HG03432 (cell line): Measurements from ENCODE around the gene HID1.

Source experiments
- ATAC-seq: cut with Tn5 transposase; IDR thresholded peaks from one replicate; pipeline ENCODE4 v1.9.1; 2021; ENCODE audit warnings: mild to moderate bottlenecking, moderate library complexity; ENCODE audit not compliant: unreplicated experiment

HID1 gene

DNA sequence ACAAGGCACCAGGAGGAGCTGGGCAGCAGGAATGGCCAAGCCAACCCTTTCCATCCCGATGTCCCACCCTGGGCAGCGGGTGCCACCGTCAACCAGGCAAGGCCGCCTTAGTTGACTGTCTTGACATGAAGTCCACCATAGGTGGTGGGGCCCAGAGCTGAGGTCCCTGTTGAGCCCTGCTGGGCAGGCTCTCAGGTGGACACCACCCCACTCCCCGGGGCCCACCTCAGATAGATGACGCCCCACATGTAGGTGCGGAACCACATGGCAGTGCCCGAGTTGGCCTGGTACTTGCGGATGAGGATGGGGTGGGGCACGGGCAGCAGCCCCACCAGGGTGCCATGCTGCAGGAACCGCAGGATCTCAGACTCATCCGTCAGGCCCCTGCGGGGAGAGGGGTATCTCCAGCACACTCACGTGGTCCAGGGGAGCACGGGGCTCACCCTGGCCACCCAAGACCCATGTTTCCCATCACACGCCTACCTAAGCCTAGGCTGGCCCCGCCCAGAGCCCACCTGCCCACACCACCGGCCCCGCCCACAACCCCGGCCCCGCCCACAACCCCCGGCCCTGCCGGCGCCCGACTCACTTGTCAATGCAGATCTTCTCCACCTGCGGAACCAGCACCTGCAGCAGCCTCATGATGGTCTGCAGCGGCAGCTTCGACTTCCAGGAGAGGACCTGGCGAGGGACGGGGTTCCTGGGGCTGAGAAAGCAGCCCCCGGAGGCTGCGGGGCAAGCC is 20.7 kb downstream of the HID1 start:
- ATAC-seq: no peak

DNA sequence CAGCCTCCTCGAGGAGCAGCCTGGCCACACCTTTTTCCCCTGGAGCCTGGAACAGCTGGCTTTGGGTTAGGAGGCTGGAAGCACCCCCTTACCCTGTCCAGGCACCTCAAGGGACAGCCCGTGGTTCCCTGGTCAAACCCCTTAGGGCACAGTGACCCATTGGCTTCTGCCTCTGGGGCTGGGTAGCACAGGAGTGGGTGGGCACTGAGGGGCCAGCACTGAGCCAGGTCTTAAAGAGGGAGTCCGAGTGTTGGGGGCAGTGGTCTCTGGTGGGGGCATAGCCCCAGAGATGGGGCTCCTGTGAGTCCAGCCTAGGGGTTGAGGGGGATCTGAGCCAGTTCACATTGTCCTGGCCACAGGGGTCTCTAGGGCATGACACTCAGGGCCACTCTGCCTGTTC is 21.5 kb downstream of the HID1 start:
- no peak for ATAC-seq

DNA sequence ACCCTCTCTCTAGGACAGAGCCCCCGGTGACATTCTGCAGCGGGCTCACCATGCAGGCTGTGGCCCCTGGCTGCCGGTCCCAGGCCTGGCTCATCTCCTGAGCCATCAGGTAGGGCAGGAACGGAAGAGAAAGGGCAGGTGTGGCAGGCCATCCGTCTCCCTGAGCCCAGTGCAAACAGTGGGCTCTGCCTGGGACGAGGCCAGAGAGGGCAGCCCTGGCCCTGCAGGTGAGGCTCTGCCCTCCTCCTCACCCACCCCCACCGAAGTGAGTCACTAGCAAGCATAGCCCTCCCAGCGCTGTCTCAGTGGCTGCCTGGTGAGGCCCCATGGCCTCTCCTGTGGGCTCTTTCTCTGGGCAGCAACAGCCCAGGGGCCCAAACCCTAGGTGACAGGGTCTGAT is 22.4 kb downstream of the HID1 start:
- ATAC-seq: no peak

DNA sequence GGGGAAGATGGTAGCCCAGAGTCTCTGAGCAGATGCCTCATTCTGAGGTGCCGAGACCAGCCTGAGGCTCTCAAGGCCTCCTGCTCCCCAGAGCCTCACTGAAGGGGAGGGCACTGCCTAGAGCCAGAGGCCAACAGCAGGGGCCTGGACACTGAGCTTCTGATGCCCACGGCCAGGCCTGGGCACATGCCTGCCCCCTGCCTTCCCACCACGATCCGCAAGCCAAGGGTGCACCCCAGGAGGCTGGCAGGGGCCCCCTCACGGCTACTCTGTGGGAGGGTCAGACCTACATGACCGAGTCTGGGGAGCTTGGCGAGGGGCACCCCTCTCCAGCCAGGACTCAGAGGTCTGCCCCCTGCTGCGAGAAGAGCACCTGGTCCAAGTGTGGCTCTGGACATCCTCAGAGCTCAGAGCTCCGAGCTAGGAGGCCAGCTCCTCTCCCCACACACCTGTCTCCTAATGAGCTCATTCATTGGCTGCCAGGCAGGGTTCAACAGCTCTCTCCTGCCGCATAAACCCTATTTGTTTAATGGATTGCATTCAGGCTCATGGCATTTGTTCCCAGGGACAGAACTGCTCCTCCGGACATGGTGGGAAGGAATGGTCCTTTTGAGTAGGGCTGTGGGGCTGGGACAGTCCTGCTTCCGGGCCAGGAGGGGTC is 23.0 kb downstream of the HID1 start:
- ATAC-seq: no peak

DNA sequence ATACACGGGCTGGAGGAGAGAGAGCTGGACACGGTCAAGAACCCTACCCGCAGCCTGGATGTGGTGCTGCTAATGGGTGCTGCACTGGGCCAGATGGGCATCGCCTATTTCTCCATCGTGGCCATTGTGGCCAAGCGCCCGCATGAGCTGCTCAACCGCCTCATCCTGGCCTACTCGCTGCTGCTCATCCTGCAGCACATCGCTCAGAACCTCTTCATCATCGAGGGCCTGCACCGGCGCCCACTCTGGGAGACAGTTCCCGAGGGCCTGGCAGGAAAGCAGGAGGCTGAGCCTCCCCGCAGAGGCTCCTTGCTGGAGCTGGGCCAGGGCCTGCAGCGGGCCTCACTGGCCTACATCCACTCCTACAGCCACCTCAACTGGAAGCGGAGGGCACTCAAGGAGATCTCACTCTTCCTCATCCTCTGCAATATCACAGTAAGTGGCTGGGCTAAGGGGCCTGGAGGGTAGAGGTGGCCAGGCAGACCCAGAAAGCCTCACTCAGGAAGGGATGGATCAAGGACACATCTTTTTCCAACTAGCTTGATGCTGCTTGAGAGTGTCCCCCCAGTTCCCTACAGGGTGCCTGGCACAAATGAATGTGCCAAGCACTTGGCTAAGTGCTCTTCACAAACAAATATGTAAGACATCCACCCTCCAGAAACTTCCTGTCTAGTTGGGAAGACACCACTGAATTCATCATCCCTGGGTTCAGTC is 25.4 kb downstream of the HID1 start:
- no peak for ATAC-seq

DNA sequence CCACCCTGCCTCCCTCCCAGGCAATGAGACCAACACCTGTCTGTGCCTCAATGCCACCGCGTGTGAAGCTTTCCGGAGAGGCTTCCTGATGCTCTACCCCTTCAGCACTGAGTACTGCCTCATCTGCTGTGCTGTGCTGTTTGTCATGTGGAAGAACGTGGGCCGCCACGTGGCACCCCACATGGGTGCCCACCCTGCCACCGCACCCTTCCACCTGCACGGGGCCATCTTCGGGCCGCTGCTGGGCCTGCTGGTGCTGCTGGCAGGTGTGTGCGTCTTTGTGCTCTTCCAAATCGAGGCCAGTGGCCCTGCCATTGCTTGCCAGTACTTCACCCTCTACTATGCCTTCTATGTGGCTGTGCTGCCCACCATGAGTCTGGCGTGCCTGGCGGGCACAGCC is 25.9 kb downstream of the HID1 start:
- no peak for ATAC-seq

DNA sequence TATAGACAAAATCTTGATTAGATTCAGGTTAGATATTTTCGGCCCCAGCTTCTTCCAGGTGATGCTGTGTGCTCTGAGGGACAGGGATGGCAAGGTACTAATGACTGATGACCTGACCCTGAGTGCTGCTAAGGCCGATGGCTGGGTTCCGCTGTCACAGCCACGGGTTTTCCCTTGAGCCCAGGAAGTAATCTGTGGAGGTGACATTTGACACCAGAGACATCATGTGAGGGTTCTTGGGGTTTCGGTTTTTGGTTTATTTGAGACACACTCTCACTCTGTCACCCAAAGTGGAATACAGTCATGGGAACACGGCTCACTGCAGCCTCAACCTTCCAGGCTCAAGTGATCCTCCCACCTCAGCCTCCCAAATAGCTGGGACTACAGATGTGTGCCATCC is 27.0 kb downstream of the HID1 start:
- ATAC-seq: peak; percentile 69

DNA sequence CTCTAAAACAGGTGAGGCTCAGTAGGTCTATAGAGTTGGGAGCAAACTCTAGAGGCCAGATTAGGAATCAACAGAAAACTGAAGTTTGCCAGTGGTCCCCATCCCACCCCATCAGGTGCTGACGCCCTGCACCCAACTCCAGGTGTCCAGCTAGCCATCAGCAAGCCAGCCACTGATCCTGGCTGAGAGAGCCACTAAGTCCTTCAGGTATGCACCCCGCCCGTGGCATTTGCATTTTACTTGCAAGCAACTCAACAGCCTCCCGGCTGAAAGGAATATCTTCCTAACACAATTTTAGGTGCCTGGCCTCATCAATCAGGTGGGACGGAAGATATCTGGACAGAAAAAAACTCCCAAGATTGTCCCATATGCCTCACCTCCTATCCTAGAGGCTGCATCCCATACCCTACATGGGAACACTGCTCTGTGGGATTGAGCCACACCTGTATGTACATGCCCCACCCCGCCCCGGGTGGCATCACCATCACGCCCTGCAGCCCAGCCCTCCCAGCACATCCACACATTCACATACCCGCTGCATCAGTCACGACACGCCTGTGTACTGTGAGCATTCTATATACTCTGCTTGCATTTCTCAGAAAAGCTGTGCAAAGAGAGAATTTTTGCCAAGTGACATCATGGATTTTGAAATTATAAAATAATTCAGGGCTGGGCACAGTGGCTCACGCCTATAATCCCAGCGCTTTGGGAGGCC is 28.6 kb downstream of the HID1 start:
- no peak for ATAC-seq

DNA sequence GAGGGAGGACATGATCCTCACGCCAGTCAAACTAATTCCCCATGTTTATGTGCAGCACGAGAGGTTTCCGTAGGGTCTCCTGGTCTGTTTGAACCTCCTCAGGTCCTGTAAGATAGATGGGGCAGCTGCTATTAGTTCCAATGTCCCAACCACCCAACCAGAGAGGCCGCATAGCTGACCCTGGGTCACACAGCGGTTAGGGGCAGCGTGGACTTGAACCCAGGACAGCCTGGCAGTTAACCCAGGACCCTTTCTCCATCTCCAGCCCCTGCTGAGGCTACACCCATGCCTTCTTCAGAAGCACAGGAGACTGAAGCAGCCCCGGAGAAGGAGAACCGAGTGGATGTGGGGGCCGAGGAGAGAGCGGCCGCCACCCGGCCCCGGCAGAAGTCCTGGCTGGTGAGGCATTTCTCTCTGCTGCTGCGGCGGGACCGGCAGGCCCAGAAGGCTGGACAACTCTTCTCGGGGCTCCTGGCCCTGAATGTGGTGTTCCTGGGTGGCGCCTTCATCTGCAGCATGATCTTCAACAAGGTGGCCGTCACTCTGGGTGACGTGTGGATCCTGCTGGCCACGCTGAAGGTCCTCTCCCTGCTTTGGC is 31.3 kb downstream of the HID1 start:
- no peak for ATAC-seq

DNA sequence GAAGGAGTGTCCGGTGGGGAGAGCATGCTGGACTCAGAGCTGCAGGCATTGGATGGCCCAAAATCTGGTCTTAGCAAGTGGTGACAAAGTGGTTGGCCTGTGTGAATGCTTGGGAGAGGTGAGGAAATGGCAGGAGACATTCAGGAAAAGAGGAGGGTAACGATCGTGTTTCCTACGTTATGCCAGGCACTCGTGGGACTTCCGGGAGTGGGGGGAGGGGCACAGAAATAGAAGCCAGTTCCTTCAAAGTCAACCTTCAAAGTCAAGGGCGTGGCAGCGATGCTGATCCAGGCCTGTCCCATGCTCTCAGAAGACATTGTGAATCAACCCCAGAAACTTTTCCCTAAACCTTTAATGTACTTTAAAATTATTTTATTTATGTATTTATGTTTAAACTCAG is 33.0 kb downstream of the HID1 start:
- no peak for ATAC-seq

DNA sequence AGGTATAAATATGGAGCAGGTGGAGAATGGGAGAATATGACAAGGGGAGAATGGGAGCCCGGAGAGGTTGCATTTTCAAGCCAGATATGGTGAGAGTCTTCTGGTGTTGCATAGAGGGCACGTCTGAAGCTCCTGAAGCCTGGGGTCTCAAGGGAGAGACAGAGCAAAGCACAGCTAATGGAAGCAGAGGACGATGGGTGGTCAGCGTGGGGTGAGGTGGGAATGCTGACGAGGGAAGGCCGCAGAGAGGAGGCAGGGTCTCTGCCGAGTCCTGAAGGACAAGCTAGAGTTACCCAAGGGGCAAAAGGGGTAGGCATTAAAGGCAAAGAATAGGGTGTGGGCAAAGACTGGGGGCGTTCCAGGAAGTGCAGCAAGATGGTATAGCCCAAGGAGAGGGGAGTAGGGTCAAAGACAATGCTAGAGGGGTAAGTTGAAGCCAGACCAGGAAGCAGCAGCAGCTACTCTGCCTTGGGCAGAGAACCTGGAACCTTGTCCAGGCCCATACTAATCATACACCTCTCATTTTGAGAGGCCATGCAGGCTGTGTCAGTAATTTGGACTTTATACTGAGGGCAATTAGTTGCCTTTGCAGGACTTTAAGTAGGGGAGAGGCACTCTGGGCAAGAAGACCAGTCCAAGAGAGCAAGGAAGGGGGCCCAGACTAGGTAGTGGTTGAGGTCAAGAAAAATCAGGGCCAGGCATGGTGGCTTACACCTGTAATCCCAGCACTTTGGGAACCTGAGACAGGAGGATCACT is 34.2 kb downstream of the HID1 start:
- ATAC-seq: no peak

DNA sequence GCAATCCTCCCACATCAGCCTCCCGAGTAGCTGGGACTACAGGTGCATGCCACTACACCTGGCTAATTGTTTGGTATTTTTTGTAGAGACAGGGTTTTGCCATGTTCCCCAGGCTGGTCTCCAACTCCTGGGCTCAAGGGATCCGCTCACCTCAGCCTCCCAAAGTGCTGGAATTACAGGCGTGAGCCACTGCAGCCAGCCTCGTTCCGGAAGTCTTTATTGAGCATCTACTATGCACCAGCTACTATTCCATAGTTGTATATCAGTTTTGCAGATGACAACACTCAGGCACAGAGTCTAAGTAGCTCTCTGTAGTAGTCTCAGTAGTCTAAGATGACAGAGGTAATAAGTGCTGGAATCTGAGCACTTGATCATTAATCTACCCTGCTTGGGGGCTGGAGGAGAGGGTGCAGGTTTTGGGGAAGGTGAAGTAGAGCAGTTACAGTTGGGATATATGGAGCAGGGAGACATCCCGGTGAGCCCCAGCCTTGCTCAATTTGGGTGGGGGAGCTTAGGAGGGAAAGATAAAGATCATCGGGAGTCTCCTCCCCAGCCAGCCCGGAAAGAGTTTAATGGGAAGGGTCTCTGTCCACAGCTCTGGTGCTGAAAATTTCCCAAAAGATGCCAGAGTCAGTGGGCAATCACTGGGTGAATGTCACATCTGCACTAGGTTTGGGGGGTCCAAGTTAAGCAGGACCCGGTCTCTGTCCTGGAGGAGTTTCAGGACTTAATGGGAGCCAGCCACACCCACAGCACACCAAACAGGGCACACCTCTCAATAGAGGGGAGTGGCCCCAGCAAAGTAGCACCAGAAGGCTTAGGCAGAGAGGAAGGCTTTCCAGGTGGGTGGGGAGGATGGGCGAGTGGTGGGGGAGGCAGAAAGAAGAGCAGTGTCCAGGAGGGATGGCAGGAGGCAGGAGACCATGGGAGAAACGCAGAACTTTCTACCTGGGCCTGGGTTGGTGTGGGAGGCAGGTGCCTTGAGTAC is 35.2 kb downstream of the HID1 start:
- ATAC-seq: no peak

DNA sequence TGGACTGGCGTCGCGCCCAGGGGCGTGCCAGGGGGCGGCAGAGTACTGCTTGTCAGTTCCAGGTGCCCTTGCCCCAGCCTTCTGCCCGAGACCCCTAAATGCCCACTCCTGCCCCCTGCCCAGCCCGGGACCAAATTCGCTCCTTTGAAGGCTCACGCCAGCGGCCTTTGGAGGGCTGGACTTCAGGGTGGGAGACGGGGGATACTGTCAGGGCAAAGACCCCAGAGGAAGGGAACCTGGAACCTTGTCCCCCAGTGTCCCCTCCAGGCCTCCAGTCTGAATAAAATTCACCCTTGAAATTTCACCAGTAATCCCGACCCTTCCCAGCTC is 36.1 kb downstream of the HID1 start:
- no peak for ATAC-seq

DNA sequence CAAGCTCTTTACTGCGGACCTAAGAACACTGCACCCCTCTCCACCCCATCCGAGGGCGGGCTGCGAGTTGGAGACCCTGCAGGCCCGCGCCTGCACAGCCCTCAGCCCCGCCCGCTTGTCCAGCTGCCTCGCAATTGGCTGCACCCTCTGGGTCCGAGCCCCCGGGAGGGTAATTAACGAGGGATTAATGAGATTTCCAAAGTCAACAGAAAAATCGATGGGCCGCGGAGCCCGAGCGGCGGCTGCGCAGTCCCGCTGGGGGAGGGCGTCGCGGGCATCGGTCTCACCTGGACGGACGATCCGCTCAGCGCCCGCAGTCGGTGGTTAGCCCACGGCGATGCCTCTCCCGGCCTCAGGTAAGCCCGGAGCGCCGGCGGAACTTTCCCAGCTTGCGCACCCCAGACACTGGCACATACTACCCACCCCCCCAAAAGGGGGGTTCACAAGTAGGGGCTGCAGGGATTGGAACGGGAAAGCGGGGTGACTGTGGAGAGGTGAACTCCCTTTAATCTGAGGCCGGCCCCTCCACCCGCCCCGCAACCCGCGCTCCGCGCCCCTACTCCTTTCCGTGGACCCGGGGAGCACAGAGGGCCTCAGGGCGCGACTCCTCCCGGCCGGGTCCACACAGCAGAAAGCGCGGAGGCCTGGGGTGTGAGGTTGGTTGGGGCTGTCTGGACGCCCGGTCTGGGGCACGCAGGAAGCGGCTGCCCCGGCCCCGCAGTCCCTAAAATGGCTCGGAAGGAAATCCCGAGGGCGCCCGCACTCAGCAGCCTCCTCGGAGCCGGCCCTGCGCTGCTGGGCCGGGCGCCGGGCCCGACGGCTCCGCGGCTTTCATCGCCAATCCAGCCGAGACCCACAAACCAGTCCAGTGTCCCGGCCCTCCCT is 36.7 kb downstream of the HID1 start, which contains the start of gene OTOP3:
TSS of gene OTOP3 (plus strand) at position 314 of the 885 bp plus-strand sequence. CDS start at position 338, 24 bp downstream.
- ATAC-seq: no peak

DNA sequence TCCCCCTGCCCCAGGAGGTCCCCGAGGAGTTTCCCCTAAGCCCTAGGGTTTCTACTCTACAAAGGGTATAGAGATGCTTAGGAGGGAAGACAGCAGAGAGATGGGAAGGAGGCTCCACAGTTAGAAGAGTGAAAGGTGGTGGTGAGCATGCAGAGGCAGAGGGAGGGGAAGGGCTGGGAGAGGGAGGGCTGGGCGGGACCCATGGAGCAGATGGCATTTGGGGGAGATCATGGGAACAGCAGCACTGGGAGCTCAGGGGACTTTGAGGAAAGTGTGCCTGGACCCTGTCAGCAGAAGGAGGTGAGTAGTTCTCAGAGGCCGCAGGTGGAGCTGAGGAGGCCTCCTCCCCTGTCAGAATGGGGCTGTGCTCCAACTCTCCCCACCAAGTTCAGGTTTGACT is 37.5 kb downstream of the HID1 start:
- no peak for ATAC-seq

DNA sequence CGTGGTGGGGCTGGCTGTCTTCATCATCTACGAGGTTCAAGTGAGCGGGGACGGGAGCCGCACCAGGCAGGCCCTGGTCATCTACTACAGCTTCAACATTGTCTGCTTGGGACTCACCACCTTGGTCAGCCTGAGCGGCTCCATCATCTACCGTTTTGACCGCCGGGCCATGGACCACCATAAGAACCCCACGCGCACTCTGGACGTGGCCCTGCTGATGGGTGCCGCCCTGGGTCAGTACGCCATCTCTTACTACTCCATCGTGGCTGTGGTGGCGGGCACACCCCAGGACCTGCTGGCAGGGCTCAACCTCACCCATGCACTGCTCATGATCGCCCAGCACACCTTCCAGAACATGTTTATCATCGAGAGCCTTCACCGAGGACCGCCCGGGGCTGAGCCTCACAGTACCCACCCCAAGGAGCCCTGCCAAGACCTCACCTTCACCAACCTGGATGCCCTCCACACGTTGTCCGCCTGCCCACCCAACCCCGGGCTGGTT is 42.0 kb downstream of the HID1 start:
- no peak for ATAC-seq

DNA sequence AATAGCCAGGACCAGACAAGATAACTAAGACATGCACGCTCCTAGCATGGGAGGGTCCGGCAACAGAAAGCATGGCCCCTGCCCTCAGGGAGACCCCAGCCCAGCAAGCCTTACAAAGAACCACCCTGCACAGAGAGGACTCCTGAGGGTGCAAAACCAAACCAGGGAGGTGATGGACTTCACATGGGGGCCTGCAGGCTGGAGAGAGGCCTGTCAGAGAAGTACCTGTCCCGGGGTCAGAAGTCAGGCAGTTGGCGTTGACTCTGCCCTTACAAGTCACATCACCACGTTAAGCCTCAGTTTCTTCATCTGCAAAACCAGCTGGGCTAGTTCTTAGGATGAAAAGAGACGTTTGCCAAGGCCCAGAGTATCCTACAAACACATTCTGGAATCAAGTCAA is 43.8 kb downstream of the HID1 start:
- no peak for ATAC-seq

DNA sequence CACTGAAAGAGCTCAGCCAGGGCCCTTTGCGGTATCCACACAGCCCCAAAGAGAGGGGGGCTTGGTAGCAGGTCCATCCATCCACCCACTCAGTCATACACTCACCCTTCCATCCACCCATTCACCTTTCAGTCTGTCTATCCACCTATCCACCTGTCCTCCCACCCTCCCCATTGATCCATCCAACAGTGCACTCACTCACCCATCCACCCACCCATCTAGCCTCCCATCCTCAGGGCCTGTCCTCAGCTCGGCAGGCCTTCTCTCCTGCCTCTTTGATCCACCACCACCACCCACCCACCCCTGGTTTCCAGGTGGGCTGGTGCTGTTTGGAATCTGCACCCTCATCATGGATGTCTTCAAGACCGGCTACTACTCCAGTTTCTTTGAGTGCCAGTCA is 47.3 kb downstream of the HID1 start:
- ATAC-seq: no peak
